ENCODE measurements around the gene SLC28A2.
"Not testable (repeated sequence)": the region's sequence is repeated elsewhere in the genome, so short reads cannot be mapped to it uniquely, and the experiment has no call there.

- TF ChIP-seq POLR2AphosphoS5, CTCF, POLR2A, EP300 (IDR thresholded peaks at IDR 0.05): not testable (repeated sequence)
Observed at GRCh38 chr15:45293326-45293725, 41.3 kb downstream of the SLC28A2 start.

Measured in stomach (tissue), 4 donors.